ENCODE results near the gene SHB. TPM values are rescaled to one million over a fixed set of nuclear protein-coding genes. Genes with fewer than 3 reads are reported as not detected.
"Not testable (repeated sequence)": the region's sequence is repeated elsewhere in the genome, so short reads cannot be mapped to it uniquely, and the experiment has no call there.

SHB gene
- total RNA-seq, 2 experiments from 2014 or later, result 1.1 to 1.2 TPM

- H3K36me3 ChIP-seq (ENCODE audit: insufficient read depth, low read length), result no peaks in the 10 kb centered on the region
- Mint-ChIP-seq H3K4me3 (no peak overlapping the region), H3K9me3 (no peaks in the 10 kb centered on the region), H3K27me3 (peaks cover 5% of the 10 kb centered on the region), H3K4me1 (ENCODE audit: low read depth) (no peaks in the 10 kb centered on the region), H3K27ac (no peak overlapping the region), H3K36me3 (ENCODE audit: low read depth) (no peaks in the 10 kb centered on the region)
- intact Hi-C loops (cut with DNase I, micrococcal nuclease), result loop anchor here (5.0 kb wide), 4 partner anchors 151 to 429 kb away; no protein-coding TSS in a partner anchor
- no peaks in the 10 kb centered on the region for H3K4me1 ChIP-seq (ENCODE audit: insufficient read depth, low read length)
- ChIA-PET CTCF (no interaction called here), POLR2A (no interaction called here)
- ATAC-seq (ENCODE audit: poor library complexity) (no peak), DNase-seq (no peak)
- no peak overlapping the region for H3K4me3 ChIP-seq (ENCODE audit: low read length)
- no peaks in the 10 kb centered on the region for H3K27me3 ChIP-seq (ENCODE audit: control insufficient read depth in 1 of 2, insufficient read depth in 2 of 2, low read length in 2 of 2)
- no peaks in the 10 kb centered on the region for H3K9me3 ChIP-seq (ENCODE audit: control insufficient read depth in 1 of 2, insufficient read depth in 1 of 2, low read length in 2 of 2)
- no peak overlapping the region for H3K27ac ChIP-seq (ENCODE audit: low read depth in 1 of 2, low read length in 2 of 2)
- no peak for TF ChIP-seq CTCF (IDR thresholded peaks at IDR 0.05)
Observed at GRCh38 chr9:37911271-37911681, 157.8 kb downstream of the SHB start.

- Histone ChIP-seq H3K27ac (ENCODE audit: low read depth in 1 of 2, low read length in 2 of 2) (no peak overlapping the region), H3K36me3 (ENCODE audit: insufficient read depth, low read length) (no peaks in the 10 kb centered on the region), H3K4me3 (ENCODE audit: low read length) (no peak overlapping the region), H3K9me3 (ENCODE audit: control insufficient read depth in 1 of 2, insufficient read depth in 1 of 2, low read length in 2 of 2) (no peaks in the 10 kb centered on the region), H3K27me3 (ENCODE audit: control insufficient read depth in 1 of 2, insufficient read depth in 2 of 2, low read length in 2 of 2) (no peaks in the 10 kb centered on the region), H3K4me1 (ENCODE audit: insufficient read depth, low read length) (no peaks in the 10 kb centered on the region)
- Mint-ChIP-seq H3K4me3 (no peak overlapping the region), H3K36me3 (ENCODE audit: low read depth) (no peaks in the 10 kb centered on the region), H3K4me1 (ENCODE audit: low read depth) (no peaks in the 10 kb centered on the region), H3K27ac (no peak overlapping the region), H3K27me3 (peaks cover 5% of the 10 kb centered on the region), H3K9me3 (no peaks in the 10 kb centered on the region)
- intact Hi-C loops (cut with DNase I, micrococcal nuclease), result loop anchor here (5.0 kb wide), 4 partner anchors 152 to 428 kb away; no protein-coding TSS in a partner anchor
- ATAC-seq (ENCODE audit: poor library complexity) (no peak), DNase-seq (no peak)
- ChIA-PET CTCF (no interaction called here), POLR2A (no interaction called here)
- no peak for TF ChIP-seq CTCF (IDR thresholded peaks at IDR 0.05)
Observed at GRCh38 chr9:37910271-37910670, 158.8 kb downstream of the SHB start.

GRCh38 chr9:37909836-37910235, 159.2 kb downstream of the SHB start:
- CTCF ChIA-PET; H3K27me3 ChIP-seq (ENCODE audit: control insufficient read depth in 1 of 2, insufficient read depth in 2 of 2, low read length in 2 of 2); H3K9me3 Mint-ChIP-seq; H3K27ac ChIP-seq (ENCODE audit: low read depth in 1 of 2, low read length in 2 of 2); H3K27me3 Mint-ChIP-seq; H3K36me3 Mint-ChIP-seq (ENCODE audit: low read depth); H3K4me3 ChIP-seq (ENCODE audit: low read length); H3K4me1 ChIP-seq (ENCODE audit: insufficient read depth, low read length); POLR2A ChIA-PET; H3K4me3 Mint-ChIP-seq; ATAC-seq (ENCODE audit: poor library complexity); H3K36me3 ChIP-seq (ENCODE audit: insufficient read depth, low read length); DNase-seq; H3K4me1 Mint-ChIP-seq (ENCODE audit: low read depth); H3K27ac Mint-ChIP-seq; H3K9me3 ChIP-seq (ENCODE audit: control insufficient read depth in 1 of 2, insufficient read depth in 1 of 2, low read length in 2 of 2): not testable (repeated sequence)
- intact Hi-C loops (cut with DNase I, micrococcal nuclease), result loop anchor here (5.0 kb wide), 4 partner anchors 152 to 428 kb away; no protein-coding TSS in a partner anchor

GRCh38 chr9:37909326-37909725, 159.7 kb downstream of the SHB start:
- TF ChIP-seq CTCF (IDR thresholded peaks at IDR 0.05), result no peak
- H3K9me3 Mint-ChIP-seq, result no peaks in the 10 kb centered on the region
- peaks cover 9% of the 10 kb centered on the region for H3K4me1 Mint-ChIP-seq (ENCODE audit: low read depth)
- DNase-seq (no peak), ATAC-seq (ENCODE audit: poor library complexity) (no peak)
- ChIA-PET CTCF (no interaction called here), POLR2A (no interaction called here)
- Histone ChIP-seq H3K9me3 (ENCODE audit: control insufficient read depth in 1 of 2, insufficient read depth in 1 of 2, low read length in 2 of 2) (no peaks in the 10 kb centered on the region), H3K27me3 (ENCODE audit: control insufficient read depth in 1 of 2, insufficient read depth in 2 of 2, low read length in 2 of 2) (no peaks in the 10 kb centered on the region), H3K4me1 (ENCODE audit: insufficient read depth, low read length) (peaks cover 9% of the 10 kb centered on the region), H3K27ac (ENCODE audit: low read depth in 1 of 2, low read length in 2 of 2) (no peak overlapping the region), H3K36me3 (ENCODE audit: insufficient read depth, low read length) (no peaks in the 10 kb centered on the region), H3K4me3 (ENCODE audit: low read length) (no peak overlapping the region)
- H3K36me3 Mint-ChIP-seq (ENCODE audit: low read depth), result peaks cover 1% of the 10 kb centered on the region
- H3K27me3 Mint-ChIP-seq, result peaks cover 5% of the 10 kb centered on the region
- H3K27ac Mint-ChIP-seq, result no peak overlapping the region
- no peak overlapping the region for H3K4me3 Mint-ChIP-seq
- intact Hi-C loops (cut with DNase I, micrococcal nuclease), result no loop called here
